Testis (tissue), 2 donors: ENCODE measurements around the gene MAOB.

Experiments
- CTCF ChIP-seq, 3 experiments: fragments of 450-650 bp in 2 of 3; fragments of 200-600 bp in 1 of 3; sonication (generic) in 1 of 3; IDR thresholded peaks; one replicate each; pipeline ENCODE4 v1.5.1; 2016 to 2019; ENCODE audit warnings: antibody characterized with exemption in 3 of 3, mild to moderate bottlenecking in 2 of 3, moderate library complexity in 1 of 3
- POLR2A ChIP-seq: fragments of 450-650 bp; IDR thresholded peaks from one replicate; pipeline ENCODE4 v1.6.1; 2017; ENCODE audit warnings: antibody characterized with exemption, mild to moderate bottlenecking, moderate library complexity

- no peak for TF ChIP-seq CTCF (IDR thresholded peaks at IDR 0.05)
- no peak for TF ChIP-seq POLR2A
These were observed 68.9 kb downstream of the MAOB start for GRCh38 chrX:43813319-43813718.
